Esophagus squamous epithelium (tissue), 5 donors: ENCODE measurements around the gene TP53. TPM values are rescaled to one million over a fixed set of nuclear protein-coding genes. Genes with fewer than 3 reads are reported as not detected.
A peak's percentile ranks its signal among the peaks of the same experiment; 100 is the strongest.

ENCODE experiments used
- DNase-seq: peaks from one replicate; lab custom pipeline; 2025; lab: John Stamatoyannopoulos, UW
- H3K27ac ChIP-seq, 4 donors: fragments of 200-600 bp; sonication (generic); one replicate each; pipeline ENCODE4 v1.5.1; 2016 to 2019; ENCODE audit warnings: mild to moderate bottlenecking in 1 of 4
- H3K27me3 ChIP-seq, 4 donors: fragments of 200-600 bp; sonication (generic); 1 replicate in 3 of 4; 2 replicates in 1 of 4; pipeline versions ENCODE4 v1.5.1 to v1.6.0; 2017 to 2021; ENCODE audit warnings: antibody characterized with exemption in 1 of 4
- H3K36me3 ChIP-seq, 3 donors: fragments of 200-600 bp; sonication (generic); one replicate each; pipeline ENCODE4 v1.5.1; 2016 to 2019
- H3K4me1 ChIP-seq, 3 donors: fragments of 200-600 bp; sonication (generic); one replicate each; pipeline ENCODE4 v1.5.1; 2017 to 2019
- H3K4me3 ChIP-seq, 4 donors: fragments of 200-600 bp; sonication (generic); 1 replicate in 3 of 4; 2 replicates in 1 of 4; pipeline ENCODE4 v1.5.1; 2016 to 2019; ENCODE audit warnings: mild to moderate bottlenecking in 2 of 4, moderate library complexity in 1 of 4
- H3K9me3 ChIP-seq, 3 donors: fragments of 200-600 bp; sonication (generic); one replicate each; pipeline ENCODE4 v1.5.1; 2016 to 2019
- CTCF ChIP-seq, 6 experiments: fragments of 450-650 bp in 4 of 6; fragments of 200-600 bp in 2 of 6; sonication (generic) in 2 of 6; IDR thresholded peaks; one replicate each; pipeline ENCODE4 v1.5.1; 2016 to 2019; ENCODE audit warnings: antibody characterized with exemption in 6 of 6, mild to moderate bottlenecking in 4 of 6, moderate library complexity in 4 of 6
- POLR2A ChIP-seq, 4 donors: fragments of 450-650 bp; IDR thresholded peaks; one replicate each; pipeline ENCODE4 v1.6.1; 2017; ENCODE audit warnings: antibody characterized with exemption in 4 of 4, mild to moderate bottlenecking in 4 of 4, moderate library complexity in 3 of 4
- WGBS, 2 donors: methylation state at CpG; one replicate each; pipeline ENCODE4 v1.1.5; 2018; 5-methylcytosine and 5-hydroxymethylcytosine counted together
- intact Hi-C: fragments of 100-400 bp; cut with DNase I; formaldehyde crosslinking; loops from one replicate; pipeline ENCODE4 v1.15.0; 2022
- total RNA-seq, 4 donors: library from RNA; depleted of rRNA; stranded (reverse); fragments of >200 nt; gene quantifications; one replicate each; pipeline ENCODE4 v1.1.0, GENCODE V29; 2016
- donor health status: DM: yes; HTN: yes; CAD: no.

TP53 gene
- total RNA-seq, 4 donors from 2014 or later, result 26.6 to 35.1 (median 33.9) TPM

- Histone ChIP-seq H3K27me3 (no peaks in the 10 kb centered on the region), H3K4me3 (no peak overlapping the region), H3K9me3 (no peaks in the 10 kb centered on the region), H3K4me1 (peaks cover 0 to 3% (median 2%) of the 10 kb centered on the region in 3 donors), H3K36me3 (no peaks in the 10 kb centered on the region), H3K27ac (no peak overlapping the region)
- intact Hi-C loops, result no loop called here
- DNase-seq, result no peak
- 86 to 100% methylated on average over 2 of the region's 2 CpGs for WGBS, 2 donors
- TF ChIP-seq CTCF (IDR thresholded peaks at IDR 0.05) (no peak), POLR2A (IDR thresholded peaks at IDR 0.05) (no peak)
Observed at GRCh38 chr17:7633093-7633492, 54.2 kb downstream of the TP53 start.

DNA sequence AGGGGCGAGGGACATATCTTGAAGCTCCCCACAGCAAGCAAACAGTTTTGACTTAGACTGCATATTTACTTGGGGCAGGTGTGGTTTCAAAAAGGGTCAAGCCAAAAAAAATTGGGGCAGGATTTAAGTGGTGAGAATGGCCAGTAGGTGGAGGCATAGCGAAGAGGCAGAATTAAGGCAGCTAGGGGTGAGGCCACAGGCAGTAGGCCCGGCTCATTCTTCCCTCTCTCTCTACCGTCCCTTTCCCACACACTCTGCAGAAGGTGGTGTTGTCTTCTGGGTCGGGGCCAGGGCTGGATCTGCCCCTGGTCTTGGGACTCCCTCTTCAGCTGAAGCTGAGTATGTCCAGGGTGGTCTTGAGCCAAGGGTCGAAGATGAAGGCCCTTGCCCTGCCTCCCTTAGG lies 54.8 kb downstream of the TP53 start:
- DNase-seq, result no peak
- H3K9me3 ChIP-seq, result no peaks in the 10 kb centered on the region
- H3K36me3 ChIP-seq, result no peaks in the 10 kb centered on the region
- no peak overlapping the region for H3K4me3 ChIP-seq
- intact Hi-C loops, result no loop called here
- peak; percentile 30 to 62 (median 52) for TF ChIP-seq CTCF (IDR thresholded peaks at IDR 0.05)
- TF ChIP-seq POLR2A (IDR thresholded peaks at IDR 0.05), result no peak
- peaks cover 0 to 8% (median 3%) of the 10 kb centered on the region in 3 donors for H3K4me1 ChIP-seq
- no peaks in the 10 kb centered on the region for H3K27me3 ChIP-seq
- WGBS, 2 donors, result 28 to 37% methylated on average over 6 of the region's 6 CpGs
- H3K27ac ChIP-seq, result no peak overlapping the region

GRCh38 chr17:7631398-7632380 lies 55.6 kb downstream of the TP53 start:
- 78 to 82% methylated on average over 7 to 9 of the region's 11 CpGs for WGBS, 2 donors
- peaks cover 5 to 13% (median 6%) of the 10 kb centered on the region in 3 donors for H3K4me1 ChIP-seq
- no peaks in the 10 kb centered on the region for H3K36me3 ChIP-seq
- H3K4me3 ChIP-seq, result no peak overlapping the region
- intact Hi-C loops, result no loop called here
- H3K27ac ChIP-seq, result no peak overlapping the region
- no peaks in the 10 kb centered on the region for H3K27me3 ChIP-seq
- H3K9me3 ChIP-seq, result no peaks in the 10 kb centered on the region
- TF ChIP-seq CTCF (IDR thresholded peaks at IDR 0.05), result no peak
- no peak for TF ChIP-seq POLR2A (IDR thresholded peaks at IDR 0.05)
- DNase-seq, result no peak

GRCh38 chr17:7629939-7630571 lies 57.2 kb downstream of the TP53 start, which contains the start of gene SHBG:
TSS of gene SHBG (plus strand) at chr17:7630135. CDS start at chr17:7630173, 38 bp downstream.
- Histone ChIP-seq H3K36me3 (peaks cover 0 to 14% (median 0%) of the 10 kb centered on the region in 3 donors), H3K4me3 (no peak within 1 kb of the TSS), H3K27me3 (no peaks in the 10 kb centered on the region), H3K9me3 (no peaks in the 10 kb centered on the region), H3K27ac (no peak within 1 kb of the TSS), H3K4me1 (peaks cover 8 to 19% (median 9%) of the 10 kb centered on the region in 3 donors)
- no peak for DNase-seq
- intact Hi-C loops, result no loop called here
- TF ChIP-seq CTCF (IDR thresholded peaks at IDR 0.05) (no peak), POLR2A (IDR thresholded peaks at IDR 0.05) (no peak)
- 72 to 75% methylated on average over 9 to 12 of the region's 13 CpGs for WGBS, 2 donors
